Measurements from ENCODE around the gene GBGT1.
A peak's percentile ranks its signal among the peaks of the same experiment; 100 is the strongest.

Gene GBGT1

GRCh38 chr9:133122935-133123611 lies 40.6 kb downstream of the GBGT1 start:
- no peak for DNase-seq

GRCh38 chr9:133122605-133122934 lies 41.1 kb downstream of the GBGT1 start:
- no peak for DNase-seq

GRCh38 chr9:133121915-133122550 lies 41.7 kb downstream of the GBGT1 start:
- no peak for DNase-seq

GRCh38 chr9:133121198-133121914 lies 42.4 kb downstream of the GBGT1 start, which contains the start of gene RALGDS:
Gene RALGDS (minus strand): TSS chr9:133121240. CDS start chr9:133121154, 86 bp downstream.
- DNase-seq = peak; percentile 85

- no peak for DNase-seq
Measured at GRCh38 chr9:133120501-133121197, 43.1 kb downstream of the GBGT1 start.

- no peak for DNase-seq
Measured at GRCh38 chr9:133119846-133120500, 43.7 kb downstream of the GBGT1 start.

- no peak for DNase-seq
Measured at GRCh38 chr9:133119103-133119845, 44.4 kb downstream of the GBGT1 start.

GRCh38 chr9:133118568-133118967 lies 45.1 kb downstream of the GBGT1 start:
- DNase-seq = no peak

GRCh38 chr9:133118179-133118520 lies 45.6 kb downstream of the GBGT1 start:
- no peak for DNase-seq

GRCh38 chr9:133117271-133118178 lies 46.2 kb downstream of the GBGT1 start:
- DNase-seq = no peak

GRCh38 chr9:133116346-133117231 lies 47.1 kb downstream of the GBGT1 start:
- DNase-seq = no peak

GRCh38 chr9:133115604-133116345 lies 47.9 kb downstream of the GBGT1 start:
- DNase-seq = peak; percentile 56

GRCh38 chr9:133114886-133115603 lies 48.7 kb downstream of the GBGT1 start:
- DNase-seq = no peak

GRCh38 chr9:133113949-133114885 lies 49.5 kb downstream of the GBGT1 start:
- no peak for DNase-seq

- no peak for DNase-seq
Measured at GRCh38 chr9:133113163-133113948, 50.4 kb downstream of the GBGT1 start.

GRCh38 chr9:133112663-133113026 lies 51.1 kb downstream of the GBGT1 start:
- peak; percentile 57 for DNase-seq

All from CD4-positive, alpha-beta T cell treated with Interleukin-4 for 4 hours (primary cell).